IMR-90 (cell line): ENCODE measurements around the gene TLX1.

Source experiments
- CTCF ChIP-seq: conservative IDR thresholded peaks from 2 replicates; pipeline ENCODE4 v1.5.1; 2012; ENCODE audit warnings: mild to moderate bottlenecking, low read depth, low read length, improper control_type of control experiment
- MAFK ChIP-seq: IDR thresholded peaks from 2 replicates; pipeline ENCODE4 v1.6.1; 2012; ENCODE audit warnings: low read depth, low read length, improper control_type of control experiment

- TF ChIP-seq CTCF (no peak), MAFK (no peak)
Measured at GRCh38 chr10:101110856-101111523, 20.1 kb upstream of the TLX1 start.
